ENCODE data around the gene NAV2. TPM values are rescaled to one million over a fixed set of nuclear protein-coding genes. Genes with fewer than 3 reads are reported as not detected.

The NAV2 gene
- total RNA-seq, 2 donors from 2014 or later: 26.4 to 35.5 TPM

- DNase-seq (no peak), ATAC-seq (no peak)
- 95 to 96% methylated on average over 16 to 20 of the region's 20 CpGs for WGBS, 2 donors
- no peaks in the 10 kb centered on the region for H3K27me3 ChIP-seq
- peaks cover 0 to 5% of the 10 kb centered on the region in 2 donors for H3K36me3 ChIP-seq (replicated peaks in 1 of 2; ENCODE audit: insufficient read depth in 1 of 2, low read depth in 2 of 2)
- intact Hi-C loops (cut with DNase I): no loop called here
- no peak overlapping the region for H3K4me3 ChIP-seq
- peaks cover 9% of the 10 kb centered on the region for H3K4me1 ChIP-seq
- H3K27ac ChIP-seq: no peak overlapping the region
- TF ChIP-seq POLR2A (IDR thresholded peaks at IDR 0.05) (no peak), CTCF (IDR thresholded peaks at IDR 0.05) (no peak)
- no peaks in the 10 kb centered on the region for H3K9me3 ChIP-seq
These were observed 220.6 kb downstream of the NAV2 start for GRCh38 chr11:19933132-19933735.

- no peaks in the 10 kb centered on the region for H3K27me3 ChIP-seq
- no peaks in the 10 kb centered on the region for H3K9me3 ChIP-seq
- H3K4me3 ChIP-seq: no peak overlapping the region
- 83 to 88% methylated on average over 10 to 12 of the region's 12 CpGs for WGBS, 2 donors
- intact Hi-C loops (cut with DNase I): no loop called here
- TF ChIP-seq CTCF (IDR thresholded peaks at IDR 0.05) (no peak), POLR2A (IDR thresholded peaks at IDR 0.05) (no peak)
- no peak for ATAC-seq
- DNase-seq: no peak
- peaks cover 0 to 5% of the 10 kb centered on the region in 2 donors for H3K36me3 ChIP-seq (replicated peaks in 1 of 2; ENCODE audit: insufficient read depth in 1 of 2, low read depth in 2 of 2)
- H3K27ac ChIP-seq: no peak overlapping the region
- H3K4me1 ChIP-seq: peaks cover 9% of the 10 kb centered on the region
These were observed 221.3 kb downstream of the NAV2 start for GRCh38 chr11:19933801-19934488.

GRCh38 chr11:19934828-19935259, 222.2 kb downstream of the NAV2 start:
- no peak for DNase-seq
- intact Hi-C loops (cut with DNase I): no loop called here
- no peak for ATAC-seq
- no peak overlapping the region for H3K27ac ChIP-seq
- WGBS, 2 donors: 82 to 83% methylated on average over 3 of the region's 3 CpGs
- H3K36me3 ChIP-seq (replicated peaks in 1 of 2; ENCODE audit: insufficient read depth in 1 of 2, low read depth in 2 of 2): peaks cover 0 to 5% of the 10 kb centered on the region in 2 donors
- no peaks in the 10 kb centered on the region for H3K27me3 ChIP-seq
- H3K9me3 ChIP-seq: no peaks in the 10 kb centered on the region
- peaks cover 9% of the 10 kb centered on the region for H3K4me1 ChIP-seq
- TF ChIP-seq POLR2A (IDR thresholded peaks at IDR 0.05) (no peak), CTCF (IDR thresholded peaks at IDR 0.05) (no peak)
- H3K4me3 ChIP-seq: no peak overlapping the region

GRCh38 chr11:19935507-19935906, 222.9 kb downstream of the NAV2 start:
- Histone ChIP-seq H3K27me3 (no peaks in the 10 kb centered on the region), H3K4me3 (no peak overlapping the region), H3K27ac (no peak overlapping the region), H3K9me3 (no peaks in the 10 kb centered on the region), H3K36me3 (replicated peaks in 1 of 2; ENCODE audit: insufficient read depth in 1 of 2, low read depth in 2 of 2) (peaks cover 0 to 5% of the 10 kb centered on the region in 2 donors), H3K4me1 (peaks cover 9% of the 10 kb centered on the region)
- DNase-seq: no peak
- 70 to 78% methylated on average over 4 of the region's 4 CpGs for WGBS, 2 donors
- intact Hi-C loops (cut with DNase I): no loop called here
- no peak for ATAC-seq
- TF ChIP-seq CTCF (IDR thresholded peaks at IDR 0.05): no peak
- TF ChIP-seq POLR2A (IDR thresholded peaks at IDR 0.05): no peak

All from body of pancreas (tissue), 4 donors.